Sigmoid colon (tissue), 7 donors: Measurements from ENCODE around the gene CSRNP2. TPM values are rescaled to one million over a fixed set of nuclear protein-coding genes. Genes with fewer than 3 reads are reported as not detected.

ENCODE experiments used
- DNase-seq: peaks from one replicate; pipeline ENCODE4 v3.0.0-alpha.2; 2019
- H3K27ac ChIP-seq, 4 donors: fragments of 200-600 bp; sonication (generic); one replicate each; pipeline ENCODE4 v1.5.1; 2016 to 2019; ENCODE audit warnings: mild to moderate bottlenecking in 1 of 4
- H3K27me3 ChIP-seq, 3 donors: fragments of 200-600 bp; sonication (generic); one replicate each; pipeline ENCODE4 v1.5.1; 2019; ENCODE audit warnings: mild to moderate bottlenecking in 1 of 3
- H3K36me3 ChIP-seq, 4 donors: fragments of 200-600 bp; sonication (generic); one replicate each; pipeline ENCODE4 v1.5.1; 2016 to 2019
- H3K4me1 ChIP-seq, 4 donors: fragments of 200-600 bp; sonication (generic); one replicate each; pipeline ENCODE4 v1.5.1; 2017 to 2019
- H3K4me3 ChIP-seq, 4 donors: fragments of 200-600 bp; sonication (generic); one replicate each; pipeline ENCODE4 v1.5.1; 2017 to 2019; ENCODE audit warnings: mild to moderate bottlenecking in 2 of 4, moderate library complexity in 1 of 4
- H3K9me3 ChIP-seq, 4 donors: fragments of 200-600 bp in 3 of 4; sonication (generic) in 3 of 4; one replicate each; pipeline versions ENCODE4 v1.5.1 to v1.6.1; 2013 to 2019
- CTCF ChIP-seq, 4 experiments: fragments of 450-650 bp in 3 of 4; fragments of 200-600 bp in 1 of 4; IDR thresholded peaks; one replicate each; pipeline ENCODE4 v1.5.1; 2016 to 2019; ENCODE audit warnings: antibody characterized with exemption in 4 of 4, mild to moderate bottlenecking in 3 of 4, moderate library complexity in 2 of 4
- EP300 ChIP-seq, 4 donors: sonication (generic); formaldehyde crosslinking; IDR thresholded peaks; one replicate each; pipeline ENCODE4 v1.6.1; 2017; ENCODE audit warnings: antibody characterized with exemption in 4 of 4
- POLR2A ChIP-seq, 2 donors: fragments of 450-650 bp; IDR thresholded peaks; one replicate each; pipeline ENCODE4 v1.6.1; 2016; ENCODE audit warnings: antibody characterized with exemption in 2 of 2, mild to moderate bottlenecking in 2 of 2, moderate library complexity in 2 of 2
- POLR2AphosphoS5 ChIP-seq, 4 donors: sonication (generic); formaldehyde crosslinking; IDR thresholded peaks; one replicate each; pipeline ENCODE4 v1.6.1; 2017; ENCODE audit warnings: antibody characterized with exemption in 4 of 4
- WGBS, 2 donors: extraction: QIAGEN DNeasy Blood & Tissue Kit; methylation state at CpG; one replicate each; pipeline ENCODE4 v1.1.7; 2013; 5-methylcytosine and 5-hydroxymethylcytosine counted together
- intact Hi-C: fragments of 100-400 bp; cut with DNase I; formaldehyde crosslinking; loops from one replicate; pipeline ENCODE4 v1.15.1; 2023
- polyA plus RNA-seq, 3 donors: library from polyadenylated mRNA; stranded (reverse); fragments of 200-250 nt; gene quantifications; one replicate each; pipeline ENCODE4 v1.2.3, GENCODE V29; 2013
- total RNA-seq, 4 donors: library from RNA; depleted of rRNA; stranded (reverse); fragments of >200 nt; gene quantifications; one replicate each; pipeline ENCODE4 v1.1.0, GENCODE V29; 2016
- donor health status: healthy with polysubstance abuse.
- donor health status: Bipolar disorder and iron deficiency.
- donor health status: healthy.

CSRNP2 gene
- total and polyA plus RNA-seq, 7 donors: 8.4 to 23.9 (median 17.4) TPM

DNA sequence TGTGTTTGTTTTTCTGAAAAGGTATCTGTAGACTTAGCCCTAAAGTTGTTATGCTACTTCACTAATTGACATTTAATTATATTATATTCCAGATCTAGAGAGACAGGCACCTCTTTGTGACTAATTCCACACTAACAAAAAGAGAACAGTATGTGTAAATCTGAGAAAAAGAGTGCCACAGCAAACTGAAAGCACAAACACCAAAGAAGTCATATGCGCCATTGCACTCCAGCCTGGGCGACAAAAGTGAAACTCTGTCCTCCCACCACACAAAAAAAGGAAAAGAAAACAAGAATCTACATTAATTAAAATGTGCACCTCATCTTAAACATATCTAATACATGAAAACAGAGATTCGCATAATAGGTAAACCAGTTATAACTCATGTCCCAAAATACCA lies 4.4 kb upstream of the CSRNP2 start:
- intact Hi-C loops: loop anchor here (10.0 kb wide), 1 partner anchor 263 kb away; no protein-coding TSS in a partner anchor
- 81 to 95% methylated on average over 3 of the region's 3 CpGs for WGBS, 2 donors
- Histone ChIP-seq H3K4me1 (peaks cover 0 to 6% (median 2%) of the 10 kb centered on the region in 4 donors), H3K27ac (no peak overlapping the region), H3K36me3 (peaks cover 0 to 15% (median 0%) of the 10 kb centered on the region in 4 donors), H3K27me3 (no peaks in the 10 kb centered on the region), H3K4me3 (no peak overlapping the region), H3K9me3 (no peaks in the 10 kb centered on the region)
- no peak for TF ChIP-seq POLR2AphosphoS5 (IDR thresholded peaks at IDR 0.05)
- no peak for TF ChIP-seq CTCF (IDR thresholded peaks at IDR 0.05)
- TF ChIP-seq EP300 (IDR thresholded peaks at IDR 0.05): no peak
- no peak for TF ChIP-seq POLR2A (IDR thresholded peaks at IDR 0.05)
- no peak for DNase-seq

DNA sequence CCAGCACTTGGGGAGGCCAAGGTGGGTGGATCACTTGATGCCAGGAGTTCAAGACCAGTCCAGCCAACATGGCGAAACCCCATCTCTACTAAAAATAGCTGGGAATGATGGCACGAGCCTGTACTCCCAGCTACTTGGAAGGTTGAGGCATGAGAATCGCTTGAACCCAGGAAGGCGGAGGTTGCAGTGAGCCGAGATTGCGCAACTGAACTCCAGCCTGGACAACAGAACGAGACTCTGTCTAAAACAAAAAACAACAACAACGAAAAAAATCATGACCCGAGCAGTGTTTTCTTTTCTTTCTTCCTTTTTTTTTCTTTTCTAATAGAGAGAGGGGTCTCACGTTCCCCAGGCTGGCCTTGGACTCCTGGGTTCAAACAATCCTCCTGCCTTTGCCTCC lies 3.5 kb upstream of the CSRNP2 start:
- H3K36me3 ChIP-seq: peaks cover 0 to 7% (median 0%) of the 10 kb centered on the region in 4 donors
- H3K27me3 ChIP-seq: no peaks in the 10 kb centered on the region
- no peak overlapping the region for H3K4me3 ChIP-seq
- WGBS, 2 donors: 91 to 94% methylated on average over 10 of the region's 10 CpGs
- DNase-seq: no peak
- intact Hi-C loops: loop anchor here (10.0 kb wide), 1 partner anchor 262 kb away; no protein-coding TSS in a partner anchor
- H3K27ac ChIP-seq: no peak overlapping the region
- TF ChIP-seq CTCF (IDR thresholded peaks at IDR 0.05): no peak
- TF ChIP-seq EP300 (IDR thresholded peaks at IDR 0.05): no peak
- TF ChIP-seq POLR2AphosphoS5 (IDR thresholded peaks at IDR 0.05): no peak
- no peak for TF ChIP-seq POLR2A (IDR thresholded peaks at IDR 0.05)
- no peaks in the 10 kb centered on the region for H3K9me3 ChIP-seq
- H3K4me1 ChIP-seq: peaks cover 0 to 15% (median 8%) of the 10 kb centered on the region in 4 donors

DNA sequence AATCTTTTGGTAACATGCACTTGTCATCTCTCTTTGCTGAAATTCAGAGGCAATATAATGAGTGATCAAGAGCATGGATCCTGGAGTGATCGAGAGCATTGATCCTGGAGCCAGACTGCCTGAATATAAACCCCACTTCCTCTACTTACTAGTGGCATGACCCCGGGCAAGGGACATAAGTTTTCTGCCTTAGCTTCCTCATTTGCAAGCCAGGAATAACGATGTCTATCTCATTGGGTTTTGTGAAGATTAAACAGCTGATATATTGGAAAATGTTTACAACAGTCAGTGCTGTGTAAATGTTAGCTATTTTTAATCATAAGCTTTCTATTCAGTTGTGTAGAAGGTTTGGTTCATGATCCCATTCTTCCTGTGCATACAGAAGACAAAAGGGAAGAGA lies 2.4 kb upstream of the CSRNP2 start:
- intact Hi-C loops: loop anchor here (10.0 kb wide), 1 partner anchor 261 kb away; no protein-coding TSS in a partner anchor
- DNase-seq: no peak
- 47 to 57% methylated on average over 3 of the region's 3 CpGs for WGBS, 2 donors

GRCh38 chr12:51082561-51083125 lies 753 bp downstream of the CSRNP2 start:
- Histone ChIP-seq H3K4me3 (peak overlapping the region; percentile 90 to 99 (median 93)), H3K27me3 (no peaks in the 10 kb centered on the region), H3K36me3 (no peaks in the 10 kb centered on the region), H3K27ac (peak overlapping the region; percentile 97 to 99 (median 98)), H3K9me3 (no peaks in the 10 kb centered on the region), H3K4me1 (peaks cover 0 to 35% (median 24%) of the 10 kb centered on the region in 4 donors)
- intact Hi-C loops: loop anchor here (1.0 to 10.0 kb wide), 5 partner anchors 34 to 258 kb away; partner anchors contain the start of genes DAZAP2, LETMD1, POU6F1 and TFCP2
- no peak for DNase-seq
- WGBS, 2 donors: 1 to 3% methylated on average over 18 of the region's 18 CpGs
- TF ChIP-seq POLR2A (IDR thresholded peaks at IDR 0.05) (no peak), EP300 (IDR thresholded peaks at IDR 0.05) (no peak), POLR2AphosphoS5 (IDR thresholded peaks at IDR 0.05) (no peak), CTCF (IDR thresholded peaks at IDR 0.05) (no peak)

More for the DNA sequence above, 2.4 kb upstream of the CSRNP2 start:
- Histone ChIP-seq H3K4me1 (peaks cover 0 to 25% (median 17%) of the 10 kb centered on the region in 4 donors), H3K9me3 (no peaks in the 10 kb centered on the region), H3K4me3 (no peak overlapping the region), H3K27ac (no peak overlapping the region), H3K36me3 (peaks cover 0 to 4% (median 0%) of the 10 kb centered on the region in 4 donors), H3K27me3 (no peaks in the 10 kb centered on the region)
- TF ChIP-seq POLR2AphosphoS5 (IDR thresholded peaks at IDR 0.05) (no peak), EP300 (IDR thresholded peaks at IDR 0.05) (no peak), CTCF (IDR thresholded peaks at IDR 0.05) (no peak), POLR2A (IDR thresholded peaks at IDR 0.05) (no peak)
